GM18909 (cell line): ENCODE measurements around the gene CCDC77.
"Not testable (repeated sequence)": the region's sequence is repeated elsewhere in the genome, so short reads cannot be mapped to it uniquely, and the experiment has no call there.

Experiments used
- ATAC-seq: cut with Tn5 transposase; IDR thresholded peaks from one replicate; pipeline ENCODE4 v1.9.1; 2021; ENCODE audit warnings: mild to moderate bottlenecking; ENCODE audit not compliant: unreplicated experiment, poor library complexity

CCDC77 gene

DNA sequence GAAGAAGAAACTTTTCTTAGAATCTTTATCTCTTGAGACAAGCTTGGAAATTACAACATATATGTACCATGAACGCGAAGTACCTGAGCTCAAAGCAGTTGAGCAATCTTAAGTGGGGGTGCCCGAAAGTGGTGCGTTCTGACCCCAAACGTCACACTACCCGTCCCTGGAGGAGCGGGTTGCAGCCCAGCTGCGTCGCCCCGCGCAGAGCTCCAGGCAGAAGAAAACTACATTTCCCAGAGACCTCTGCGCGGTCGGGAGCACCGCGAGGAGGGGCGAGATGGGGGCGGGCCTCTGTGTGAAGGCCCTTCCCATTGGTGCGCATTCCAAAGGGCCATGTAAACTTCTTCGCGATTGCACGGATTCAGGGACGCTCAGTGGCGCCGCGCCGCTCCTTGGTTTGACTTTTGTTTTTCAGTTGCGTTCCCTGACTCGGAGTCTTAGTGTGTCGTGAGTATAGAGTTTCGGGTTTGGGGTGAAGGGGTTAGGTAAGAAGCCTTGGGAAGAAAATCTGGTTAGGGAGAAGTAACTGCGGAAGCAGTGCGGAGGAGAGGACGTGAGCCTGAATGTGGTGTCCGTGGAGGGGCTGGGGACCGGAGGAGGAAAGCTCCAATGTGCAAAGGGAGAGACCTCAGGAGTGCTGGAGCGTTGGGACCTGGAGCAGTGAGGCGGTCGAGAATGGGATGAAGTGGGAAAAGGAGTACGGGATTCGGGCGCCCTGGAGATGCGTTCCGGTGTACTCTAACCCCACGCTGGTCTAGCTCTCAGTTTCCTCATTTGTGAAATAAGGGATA lies at the start of gene CCDC77:
TSS of gene CCDC77 (plus strand) at position 410 of the 794 bp plus-strand sequence. CDS start 7,740 bp downstream, outside the sequence.
- ATAC-seq: peak; percentile 98

DNA sequence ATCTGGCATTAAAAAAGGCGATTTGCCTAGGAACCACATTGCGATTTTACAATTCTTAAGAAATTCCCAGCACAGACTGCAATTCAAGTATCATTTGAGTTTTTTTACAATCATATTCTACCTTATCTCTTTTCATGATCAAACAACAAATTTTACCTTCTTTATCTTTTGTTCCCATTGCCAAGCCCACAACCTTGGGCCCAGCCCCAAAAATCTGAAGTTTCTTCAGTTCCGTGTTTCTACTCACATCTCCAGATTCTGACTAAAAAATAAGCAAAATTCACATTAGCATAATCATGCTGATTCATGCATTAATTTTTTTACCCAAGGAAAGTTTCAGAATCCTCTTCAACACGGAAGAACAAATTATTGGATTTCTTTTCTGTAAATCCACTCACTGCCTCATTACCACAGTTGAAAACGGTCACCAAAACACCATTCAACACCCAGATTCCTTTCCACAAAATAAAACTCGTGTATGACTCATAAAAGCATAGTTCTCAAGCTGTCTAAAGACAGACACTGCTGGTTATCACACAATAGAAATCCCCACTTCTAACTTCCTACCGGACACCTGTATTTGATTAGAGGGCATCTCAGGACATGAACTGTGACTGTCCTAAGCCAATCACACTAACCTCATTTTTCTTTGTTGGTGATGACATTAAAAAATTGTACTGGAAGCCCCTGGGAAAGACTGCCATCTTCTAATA lies 45.0 kb upstream of the CCDC77 start:
- ATAC-seq: no peak

DNA sequence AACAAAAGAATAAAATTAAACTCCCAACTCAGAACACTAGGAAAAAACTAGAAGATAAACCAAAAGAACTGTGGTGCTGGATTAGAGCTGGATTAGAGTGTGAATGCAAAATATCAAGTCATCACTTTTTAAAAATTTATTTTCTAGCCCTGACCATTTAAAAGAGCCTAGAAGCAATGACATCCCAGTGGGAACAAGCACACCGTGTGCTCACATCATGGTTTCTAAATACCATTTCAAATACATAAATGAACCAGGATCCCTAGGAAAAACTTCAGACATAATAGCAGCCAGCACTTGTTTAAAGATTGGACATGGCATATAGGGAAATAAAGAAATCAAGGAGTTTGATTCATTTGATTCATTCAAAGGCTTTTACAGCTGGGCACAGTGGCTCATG lies 42.4 kb upstream of the CCDC77 start:
- ATAC-seq: no peak

DNA sequence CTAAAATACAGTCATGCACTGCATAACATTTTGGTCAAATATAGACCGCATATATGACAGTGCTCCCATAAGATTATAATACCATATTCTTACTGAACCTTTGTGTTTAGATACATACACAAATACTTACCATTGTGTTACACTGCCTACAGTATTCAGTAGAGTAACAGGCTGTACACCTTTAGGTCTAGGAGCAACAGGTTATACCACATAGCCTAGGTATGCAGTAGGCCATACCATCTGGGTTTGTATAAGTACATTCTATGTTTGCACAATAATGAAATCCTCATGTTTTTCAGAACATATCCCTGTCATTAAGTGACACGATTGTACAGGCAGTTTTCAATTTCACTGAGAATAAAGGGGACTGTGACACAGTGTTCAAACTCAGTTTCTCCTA lies 34.6 kb upstream of the CCDC77 start:
- no peak for ATAC-seq

DNA sequence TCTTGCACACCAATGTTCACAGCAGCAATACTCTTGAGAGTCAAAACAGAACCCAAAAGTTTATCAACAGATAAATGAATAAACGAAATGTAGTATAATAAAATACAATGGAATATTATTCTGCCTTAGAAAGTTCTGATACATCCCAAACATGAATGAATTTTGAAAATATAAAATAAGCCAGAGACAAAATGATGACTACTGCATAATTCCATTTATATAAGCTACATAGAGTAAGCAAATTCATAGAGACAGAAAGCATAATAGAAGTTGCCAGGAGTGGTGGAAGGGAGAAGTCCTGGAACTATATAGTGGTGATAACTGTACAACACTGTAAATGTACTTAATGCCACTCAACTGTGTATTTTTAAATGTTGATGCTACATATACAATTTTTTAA lies 33.5 kb upstream of the CCDC77 start:
- ATAC-seq: no peak

DNA sequence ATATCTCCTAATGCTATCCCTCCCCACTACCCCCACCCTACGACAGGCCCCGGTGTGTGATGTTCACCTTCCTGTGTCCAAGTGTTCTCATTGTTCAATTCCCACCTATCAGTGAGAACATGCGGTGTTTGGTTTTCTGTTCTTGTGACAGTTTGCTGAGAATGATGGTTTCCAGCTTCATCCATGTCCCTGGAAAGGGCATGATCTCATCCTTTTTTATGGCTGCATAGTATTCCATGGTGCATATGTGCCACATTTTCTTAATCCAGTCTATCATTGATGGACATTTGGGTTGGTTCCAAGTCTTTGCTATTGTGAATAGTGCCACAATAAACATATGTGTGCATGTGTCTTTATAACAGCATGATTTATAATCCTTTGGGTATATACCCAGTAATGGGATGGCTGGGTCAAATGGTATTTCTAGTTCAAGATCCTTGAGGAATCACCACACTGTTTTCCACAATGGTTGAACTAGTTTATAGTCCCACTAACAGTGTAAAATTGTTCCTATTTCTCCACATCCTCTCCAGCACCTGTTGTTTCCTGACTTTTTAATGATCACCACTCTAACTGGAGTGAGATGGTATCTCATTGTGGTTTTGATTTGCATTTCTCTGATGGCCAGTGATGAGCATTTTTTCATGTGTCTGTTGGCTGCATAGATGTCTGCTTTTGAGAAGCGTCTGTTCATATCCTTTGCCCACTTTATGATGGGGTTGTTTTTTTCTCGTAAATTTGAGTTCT lies 30.5 kb upstream of the CCDC77 start:
- ATAC-seq: not testable (repeated sequence)

DNA sequence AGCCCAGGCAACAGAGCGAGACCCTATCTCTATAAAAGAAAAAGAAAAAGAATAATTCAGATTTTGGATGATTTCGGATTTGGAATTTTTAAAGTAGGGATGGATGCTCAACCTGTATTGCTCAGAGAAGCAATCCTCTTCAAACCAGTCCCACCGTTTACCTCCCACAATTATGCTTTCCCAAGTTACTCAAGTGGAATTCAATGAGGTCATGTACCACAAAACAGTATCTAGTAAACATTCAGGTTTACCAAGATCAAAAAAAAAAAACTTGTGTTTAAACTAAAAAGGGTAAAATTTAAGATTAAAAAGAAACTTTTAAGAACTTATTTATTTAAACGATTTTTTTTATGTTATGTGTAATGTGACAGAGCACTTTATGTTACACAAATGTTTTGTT lies 14.8 kb upstream of the CCDC77 start:
- no peak for ATAC-seq

DNA sequence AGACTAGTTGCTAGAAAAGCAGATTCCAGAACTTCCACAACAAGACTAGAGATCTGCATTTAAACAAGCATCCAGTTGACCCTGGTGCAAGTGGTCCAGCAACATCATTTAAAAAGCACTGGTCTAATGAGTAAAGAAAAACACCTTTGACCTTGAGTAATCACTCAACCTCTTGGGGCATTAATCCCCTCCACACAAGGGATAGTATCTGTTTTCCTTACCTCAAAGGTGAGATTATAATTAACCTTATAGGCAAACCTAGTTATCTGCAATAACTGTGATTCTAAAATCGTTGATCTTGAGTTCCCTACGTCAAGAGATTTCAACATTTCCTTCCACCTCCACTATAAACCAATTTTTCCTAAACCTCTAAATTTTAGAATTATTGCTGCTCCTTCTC lies 13.4 kb upstream of the CCDC77 start:
- no peak for ATAC-seq

DNA sequence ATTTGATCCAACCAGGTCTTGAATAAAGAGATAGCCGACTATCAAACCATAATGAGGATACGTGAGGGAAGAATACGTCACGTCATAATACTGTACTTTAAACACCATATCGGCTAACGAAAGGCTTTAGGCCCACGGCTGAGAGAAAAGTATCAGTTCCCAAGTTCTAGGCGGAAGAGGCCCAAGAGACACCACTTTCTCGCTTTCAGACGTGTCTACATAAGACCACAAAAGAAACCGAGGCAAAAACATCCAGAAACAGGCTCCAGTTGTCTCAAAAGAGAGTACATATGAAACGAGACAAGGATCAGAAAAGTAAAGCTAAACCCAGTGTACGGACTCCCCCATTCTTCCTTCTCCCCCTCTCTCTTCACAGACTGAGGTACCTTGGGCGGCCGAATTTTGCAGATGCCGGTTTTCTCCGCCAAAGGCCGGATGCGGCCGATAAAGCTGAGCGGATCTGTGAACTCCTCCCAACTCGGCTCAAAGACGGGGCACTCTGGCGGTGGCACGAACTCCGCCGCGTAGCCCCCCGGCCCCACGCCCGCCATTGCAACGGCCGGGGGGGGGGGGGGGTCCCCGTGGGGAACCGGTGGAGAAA lies 12.8 kb upstream of the CCDC77 start:
- peak; percentile 40 for ATAC-seq

DNA sequence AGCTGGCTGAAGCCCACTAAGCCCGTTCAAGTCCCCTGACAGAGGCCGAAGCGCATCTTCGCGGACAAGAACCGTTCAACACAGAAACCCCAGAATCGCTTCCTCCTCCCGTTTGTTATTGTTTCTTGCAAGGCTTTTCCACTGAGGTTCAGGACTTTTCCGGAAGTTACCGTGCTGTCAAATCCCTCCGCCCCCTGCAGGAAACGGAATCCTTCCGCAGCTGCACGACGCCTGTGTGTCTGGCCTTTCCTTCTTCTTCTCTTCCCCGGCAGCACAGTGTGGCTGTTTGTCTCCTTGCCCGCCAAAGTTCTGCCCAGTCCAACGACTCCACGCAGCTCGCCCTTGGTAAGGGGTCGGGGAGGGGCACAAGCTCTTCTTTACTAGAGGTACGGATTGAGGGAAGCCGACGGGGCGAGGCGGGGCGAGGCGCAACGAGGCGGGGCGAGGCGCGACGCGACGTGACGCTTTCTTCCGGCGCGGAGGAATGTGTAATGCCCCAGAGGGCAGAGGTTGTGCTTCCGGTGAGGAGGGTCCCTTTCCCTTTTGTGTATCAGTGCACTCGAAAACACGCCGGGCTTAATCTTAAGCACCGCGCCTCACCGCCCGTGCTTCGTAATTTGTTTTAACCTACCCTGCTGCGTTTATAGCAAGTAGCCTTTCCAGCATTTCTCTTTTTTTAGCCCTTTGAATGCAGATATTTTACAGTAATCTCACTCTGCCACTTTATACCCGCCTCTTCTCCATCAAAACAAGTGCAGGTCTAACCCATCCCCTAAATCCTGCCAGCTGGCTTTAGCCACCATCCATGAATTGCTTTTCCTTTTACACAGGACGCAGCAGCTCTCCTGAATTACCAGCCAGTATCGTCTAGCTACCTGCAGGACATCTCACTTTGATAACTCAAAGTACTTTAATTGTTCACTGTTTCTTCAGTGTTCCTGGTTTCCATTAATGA lies 12.0 kb upstream of the CCDC77 start, which contains the start of gene KDM5A:
TSS of gene KDM5A (minus strand) at position 179 of the 955 bp plus-strand sequence. CDS start 229 bp downstream, outside the sequence.
- ATAC-seq: peak; percentile 94

DNA sequence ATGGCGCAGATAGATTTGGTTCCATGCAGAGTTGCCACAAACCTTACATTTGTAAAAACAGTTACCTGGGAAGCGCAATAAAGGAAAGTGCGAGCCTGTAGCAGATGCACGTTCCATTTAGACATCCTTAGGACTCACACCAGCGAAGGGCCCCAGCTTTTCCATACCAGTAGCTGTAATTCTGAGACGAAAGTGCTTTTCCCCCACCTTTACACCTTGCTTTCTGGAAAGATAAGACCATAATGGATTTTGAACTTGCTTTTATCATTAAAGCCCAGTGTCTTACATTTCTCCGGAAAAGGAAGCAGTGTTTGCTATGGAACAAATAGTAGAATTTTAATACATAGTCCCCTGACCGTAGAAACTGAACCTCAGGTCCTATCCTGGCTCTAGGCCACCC lies 616 bp upstream of the CCDC77 start:
- ATAC-seq: no peak

DNA sequence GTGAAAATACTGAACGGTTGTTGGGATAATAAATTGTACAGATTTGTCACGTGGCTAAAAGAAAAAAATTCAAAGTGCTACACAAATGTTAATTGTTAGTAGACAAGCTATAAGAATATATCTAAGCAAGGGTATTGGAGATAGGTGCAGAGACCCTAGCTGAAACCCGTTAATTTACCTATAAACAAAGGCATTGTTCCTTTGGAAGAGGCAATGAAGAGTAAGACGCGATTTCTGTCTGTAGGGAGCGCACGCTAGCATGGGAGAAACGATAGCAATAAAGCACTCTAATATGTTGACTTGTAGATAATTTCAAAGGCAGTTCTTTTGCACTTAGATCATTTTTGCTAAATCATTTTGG lies 565 bp downstream of the CCDC77 start:
- no peak for ATAC-seq

DNA sequence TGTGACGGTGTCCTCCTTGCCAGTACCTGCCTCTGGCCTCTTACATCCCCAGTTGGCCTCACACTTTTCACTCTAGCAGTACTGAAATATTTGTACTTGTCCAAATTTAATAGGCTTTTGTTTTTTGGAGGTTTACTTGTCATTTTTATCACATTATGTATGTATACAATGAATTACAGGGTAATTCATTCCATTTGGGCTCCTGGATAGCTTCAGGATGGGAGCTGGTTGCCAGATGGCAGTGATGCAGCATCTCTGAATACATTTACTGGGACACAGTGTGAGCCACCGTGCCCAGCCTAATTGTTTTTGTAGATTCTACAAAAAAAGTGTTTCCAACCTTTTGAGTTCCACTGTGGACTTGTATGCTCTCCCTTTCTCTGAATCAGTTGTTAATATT lies 13.4 kb downstream of the CCDC77 start:
- no peak for ATAC-seq

DNA sequence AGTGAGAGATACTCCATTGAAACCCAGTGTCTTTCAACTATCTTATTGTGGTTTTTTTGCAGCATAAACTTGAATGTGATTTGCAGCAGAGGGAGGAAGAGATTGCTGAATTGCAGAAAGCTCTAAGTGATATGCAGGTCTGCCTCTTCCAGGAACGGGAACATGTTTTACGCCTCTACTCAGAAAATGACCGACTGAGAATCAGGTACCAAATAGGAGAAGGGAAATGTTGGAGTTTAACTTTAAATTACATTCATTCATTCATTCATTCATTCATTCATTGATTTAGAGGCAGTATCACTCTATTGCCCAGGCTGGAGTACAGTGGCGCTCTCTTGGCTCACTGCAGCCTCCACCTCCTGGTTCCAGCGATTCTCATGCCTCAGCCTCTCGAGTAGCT lies 17.0 kb downstream of the CCDC77 start:
- ATAC-seq: no peak

DNA sequence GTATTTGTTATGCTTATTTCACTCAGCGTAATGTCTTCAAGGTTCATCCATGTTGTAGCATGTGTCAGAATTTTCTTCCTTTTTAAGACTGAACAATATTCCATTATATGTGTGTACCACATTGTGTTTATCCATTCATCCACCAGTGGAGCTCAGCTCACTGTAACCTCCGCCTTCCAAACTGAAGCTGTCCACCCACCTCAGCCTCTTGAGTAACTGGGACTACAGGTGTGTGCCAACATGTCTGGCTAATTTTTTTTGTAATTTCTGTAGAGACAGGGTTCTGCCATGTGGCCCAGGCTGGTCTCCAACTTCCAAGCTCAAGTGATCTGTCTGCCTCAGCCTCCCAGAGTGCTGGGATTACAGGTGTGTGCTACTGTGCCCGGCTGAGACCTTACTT lies 21.1 kb downstream of the CCDC77 start:
- ATAC-seq: no peak

DNA sequence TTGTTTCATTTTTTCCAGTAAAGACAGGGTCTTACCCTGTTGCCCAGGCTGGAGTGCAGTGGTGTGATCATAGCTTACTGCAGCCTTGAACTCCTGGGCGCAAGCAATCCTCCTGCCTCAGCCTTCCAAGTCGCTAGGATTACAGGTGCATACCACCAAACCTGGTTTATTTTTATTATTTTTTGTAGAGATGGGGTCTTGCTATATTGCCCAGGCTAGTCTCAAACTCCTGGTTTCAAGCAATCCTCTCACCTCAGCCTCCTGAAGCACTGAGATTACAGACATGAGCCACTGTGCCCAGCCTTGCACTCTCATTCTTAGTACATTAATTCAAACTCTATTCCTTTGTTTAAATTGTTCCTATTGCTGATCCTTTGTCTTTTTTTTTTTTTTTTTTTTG lies 34.3 kb downstream of the CCDC77 start:
- not testable (repeated sequence) for ATAC-seq

DNA sequence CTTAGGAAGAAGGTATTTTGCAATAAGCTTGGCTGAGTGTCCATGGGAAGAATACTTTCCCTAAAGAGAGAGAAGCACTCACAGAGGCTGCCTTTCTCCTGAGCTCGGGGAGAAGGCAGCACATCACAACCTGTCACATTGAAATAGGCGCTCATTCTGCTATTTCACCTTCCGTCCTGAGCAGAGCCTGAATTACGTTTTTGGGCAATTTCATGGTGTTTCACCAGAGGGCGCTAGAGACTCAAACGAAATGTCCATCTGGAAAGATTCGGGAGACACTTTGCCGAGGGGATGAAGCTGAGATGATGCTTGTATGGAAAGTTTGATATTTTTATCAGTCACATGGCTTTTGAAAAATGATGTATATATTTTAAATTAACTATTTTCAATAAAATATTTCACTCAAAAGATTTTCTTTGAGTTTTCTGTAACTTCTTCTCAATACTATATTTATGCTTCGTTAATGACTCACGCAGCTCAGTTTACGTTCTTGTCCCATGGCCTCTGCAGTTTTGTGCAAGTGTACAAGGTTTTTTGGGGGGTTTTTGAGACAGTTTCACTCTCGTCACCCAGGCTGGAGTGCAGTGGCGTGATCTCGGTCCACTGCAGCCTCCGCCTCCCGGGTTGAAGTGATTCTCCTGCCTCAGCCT lies 40.9 kb downstream of the CCDC77 start:
- ATAC-seq: no peak

DNA sequence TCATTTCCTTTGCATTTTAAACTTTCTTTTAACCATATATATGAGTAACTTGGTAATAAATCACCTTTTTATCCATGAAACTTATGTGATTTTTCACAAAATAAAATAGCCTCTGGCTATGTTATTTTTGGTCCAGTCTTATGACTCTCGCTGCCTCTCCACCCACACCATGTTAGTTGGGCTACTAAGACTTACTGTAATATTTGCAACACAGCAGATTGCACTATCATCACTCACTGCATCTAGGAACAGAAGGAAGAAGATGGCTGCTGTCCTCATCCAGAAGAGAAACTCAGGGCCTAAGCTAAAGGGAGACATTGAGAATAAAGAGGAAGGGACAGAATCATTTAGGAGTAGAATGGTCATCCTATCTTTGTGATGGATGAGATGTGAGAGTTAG lies 45.7 kb downstream of the CCDC77 start:
- no peak for ATAC-seq

DNA sequence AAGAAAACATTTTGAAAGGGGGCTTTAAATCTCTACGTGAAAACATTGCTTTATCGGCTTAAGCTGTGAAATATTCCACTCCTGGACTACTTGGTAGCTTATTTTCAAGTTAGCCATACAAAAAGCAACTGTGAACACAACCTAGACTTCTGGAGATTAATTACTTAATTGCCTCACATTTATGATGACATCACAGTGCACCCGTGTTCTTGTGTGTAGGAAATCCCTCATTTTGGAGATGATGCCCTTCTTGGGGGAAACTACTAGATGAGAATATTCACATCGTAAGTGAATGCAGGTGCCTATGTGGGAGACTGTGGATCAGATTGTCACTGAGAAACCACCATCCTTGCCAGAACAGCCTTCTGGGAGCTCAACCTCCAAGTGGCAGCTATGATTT lies 47.8 kb downstream of the CCDC77 start:
- no peak for ATAC-seq
